Ascending aorta (tissue), 2 donors: ENCODE results near the gene HMGA1. TPM values are rescaled to one million over a fixed set of nuclear protein-coding genes. Genes with fewer than 3 reads are reported as not detected.

Experiments
- DNase-seq, 2 donors: peaks; one replicate each; pipeline ENCODE4 v3.0.0-alpha.2; 2019; ENCODE audit warnings: low spot score in 2 of 2
- H3K27ac ChIP-seq, 2 donors: fragments of 200-600 bp; sonication (generic); one replicate each; pipeline ENCODE4 v1.5.1; 2016 to 2017; ENCODE audit warnings: mild to moderate bottlenecking in 1 of 2
- H3K27me3 ChIP-seq: fragments of 200-600 bp; sonication (generic); one replicate; pipeline ENCODE4 v1.5.1; 2017
- H3K36me3 ChIP-seq, 2 donors: fragments of 200-600 bp; sonication (generic); one replicate each; pipeline ENCODE4 v1.5.1; 2016
- H3K4me1 ChIP-seq, 2 donors: fragments of 200-600 bp; sonication (generic); one replicate each; pipeline ENCODE4 v1.5.1; 2016 to 2017; ENCODE audit warnings: mild to moderate bottlenecking in 1 of 2
- H3K4me3 ChIP-seq, 2 donors: fragments of 200-600 bp; sonication (generic); one replicate each; pipeline ENCODE4 v1.5.1; 2016 to 2017; ENCODE audit warnings: mild to moderate bottlenecking in 1 of 2
- H3K9me3 ChIP-seq, 2 donors: fragments of 200-600 bp; sonication (generic); one replicate each; pipeline ENCODE4 v1.5.1; 2016
- CTCF ChIP-seq, 3 experiments: fragments of 200-600 bp in 2 of 3; fragments of 450-650 bp in 1 of 3; sonication (generic) in 2 of 3; IDR thresholded peaks; one replicate each; pipeline ENCODE4 v1.5.1; 2016 to 2019; ENCODE audit warnings: antibody characterized with exemption in 3 of 3, mild to moderate bottlenecking in 1 of 3, moderate library complexity in 1 of 3
- intact Hi-C: fragments of 100-400 bp; cut with DNase I; formaldehyde crosslinking; loops from one replicate; pipeline ENCODE4 v1.15.1; 2023
- total RNA-seq: library from RNA; depleted of rRNA; stranded (reverse); fragments of >200 nt; gene quantifications from one replicate; pipeline ENCODE4 v1.1.0, GENCODE V29; 2016

HMGA1 gene
- total RNA-seq, 1 donor from 2014 or later: 21.4 TPM

DNA sequence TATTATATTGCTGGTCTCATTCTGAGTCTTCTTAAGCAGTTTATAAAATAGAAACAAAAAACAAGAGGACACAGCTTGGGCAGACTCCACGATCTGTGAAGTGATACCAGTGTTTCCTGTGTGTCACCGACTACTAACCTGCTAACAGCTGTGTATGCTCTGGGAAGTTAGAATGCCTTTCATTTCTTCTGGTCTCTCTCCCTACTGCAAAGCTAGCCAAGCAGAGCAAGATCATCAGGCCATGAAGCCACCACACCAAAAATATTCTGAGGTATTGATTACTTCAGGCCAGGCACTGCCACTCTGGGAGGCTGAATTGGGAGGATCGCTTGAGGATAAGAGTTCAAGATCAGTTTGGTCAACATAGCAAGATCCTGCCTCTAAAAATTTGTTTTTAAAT lies 59.0 kb downstream of the HMGA1 start:
- Histone ChIP-seq H3K27ac (no peak overlapping the region), H3K4me1 (peaks cover 12 to 17% of the 10 kb centered on the region in 2 donors), H3K27me3 (no peaks in the 10 kb centered on the region), H3K9me3 (no peaks in the 10 kb centered on the region), H3K36me3 (peaks cover 11 to 28% of the 10 kb centered on the region in 2 donors), H3K4me3 (no peak overlapping the region)
- intact Hi-C loops: no loop called here
- TF ChIP-seq CTCF (IDR thresholded peaks at IDR 0.05): no peak
- DNase-seq: no peak

Other genes with a start within 250 kb of the HMGA1 start
- not detected for gene GRM4, start 90.8 kb upstream of the HMGA1 start, total RNA-seq
- 9.2 TPM for gene SMIM29, start 12.1 kb downstream of the HMGA1 start, total RNA-seq
- gene NUDT3, start 155.8 kb downstream of the HMGA1 start, total RNA-seq: 18.8 TPM
- 1,703 TPM for gene RPS10, start 189.2 kb downstream of the HMGA1 start, total RNA-seq
- gene PACSIN1, start 229.2 kb downstream of the HMGA1 start, total RNA-seq: not detected